Stimulated activated CD4-positive, alpha-beta T cell treated with anti-CD3 and anti-CD28 coated beads, TNF-alpha, amount 100 ng/mL, for 48 hours (primary cell): ENCODE results near the gene TIE1.
"Not testable (repeated sequence)": the region's sequence is repeated elsewhere in the genome, so short reads cannot be mapped to it uniquely, and the experiment has no call there.

Experiments used
- DNase-seq, 3 donors: peaks; one replicate each; pipeline ENCODE4 v3.0.0-alpha.2; 2020; ENCODE audit warnings: low read depth in 3 of 3

Gene TIE1

GRCh38 chr1:43360616-43361015, 59.8 kb downstream of the TIE1 start:
- no peak for DNase-seq

- no peak for DNase-seq
Measured at GRCh38 chr1:43363283-43363934, 62.6 kb downstream of the TIE1 start.

- DNase-seq: no peak
Measured at GRCh38 chr1:43363935-43364525, 63.2 kb downstream of the TIE1 start.

- no peak for DNase-seq
Measured at GRCh38 chr1:43365678-43366077, 64.9 kb downstream of the TIE1 start.

- DNase-seq: no peak
Measured at GRCh38 chr1:43366179-43366578, 65.4 kb downstream of the TIE1 start.

- no peak for DNase-seq
Measured at GRCh38 chr1:43366601-43367025, 65.8 kb downstream of the TIE1 start.

GRCh38 chr1:43367026-43367903, 66.5 kb downstream of the TIE1 start:
- peak in 1 of 3 donors; percentile 43 for DNase-seq

GRCh38 chr1:43367904-43368645, 67.3 kb downstream of the TIE1 start, which contains the start of gene ELOVL1:
TSS of gene ELOVL1 (minus strand) at chr1:43368011. CDS start at chr1:43365609, 2,402 bp downstream.
- DNase-seq: peak; percentile 78 to 93 (median 87)

- no peak for DNase-seq
Measured at GRCh38 chr1:43368646-43369020, 67.9 kb downstream of the TIE1 start.

GRCh38 chr1:43369779-43370178, 69.0 kb downstream of the TIE1 start:
- not testable (repeated sequence) for DNase-seq

- no peak for DNase-seq
Measured at GRCh38 chr1:43370564-43370963, 69.8 kb downstream of the TIE1 start.

GRCh38 chr1:43372172-43372571, 71.4 kb downstream of the TIE1 start:
- DNase-seq: no peak
